ENCODE data around the gene SEZ6L2.

The SEZ6L2 gene

DNA sequence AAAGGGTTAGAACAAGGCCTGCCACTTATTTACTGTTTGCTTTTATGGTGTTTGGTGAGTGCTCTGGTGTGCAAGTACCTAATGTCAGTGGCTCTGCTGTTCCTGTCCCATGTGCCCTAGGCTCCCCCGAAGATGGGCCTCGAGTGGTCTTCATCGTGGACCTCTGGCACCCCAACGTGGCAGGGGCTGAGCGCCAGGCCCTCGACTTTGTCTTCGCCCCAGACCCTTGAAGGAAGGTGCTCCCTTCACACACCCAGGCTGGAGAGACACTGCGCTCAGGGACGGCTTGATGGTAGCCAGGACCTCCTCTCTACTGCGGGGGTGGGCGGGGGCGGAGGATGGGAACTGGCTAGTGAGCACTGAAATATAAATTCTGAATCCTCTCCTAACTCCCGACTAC is 6.3 kb upstream of the SEZ6L2 start:
- CTCF ChIA-PET: no interaction called here
- Histone ChIP-seq H3K9me3 (ENCODE audit: control insufficient read depth, insufficient read depth, low read depth, low read length) (no peaks in the 10 kb centered on the region), H3K4me1 (ENCODE audit: control insufficient read depth, insufficient read depth, low read length) (no peaks in the 10 kb centered on the region), H3K4me3 (ENCODE audit: low read depth, low read length) (no peak overlapping the region), H3K36me3 (ENCODE audit: control insufficient read depth in 2 of 2, insufficient read depth in 1 of 2, low read length in 2 of 2) (peaks cover 0 to 1% of the 10 kb centered on the region in 2 experiments; a peak in 2 of 3 replicates), H3K27ac (ENCODE audit: extremely low read depth, low read depth, low read length) (no peak overlapping the region)
- TF ChIP-seq, protein P1, sequence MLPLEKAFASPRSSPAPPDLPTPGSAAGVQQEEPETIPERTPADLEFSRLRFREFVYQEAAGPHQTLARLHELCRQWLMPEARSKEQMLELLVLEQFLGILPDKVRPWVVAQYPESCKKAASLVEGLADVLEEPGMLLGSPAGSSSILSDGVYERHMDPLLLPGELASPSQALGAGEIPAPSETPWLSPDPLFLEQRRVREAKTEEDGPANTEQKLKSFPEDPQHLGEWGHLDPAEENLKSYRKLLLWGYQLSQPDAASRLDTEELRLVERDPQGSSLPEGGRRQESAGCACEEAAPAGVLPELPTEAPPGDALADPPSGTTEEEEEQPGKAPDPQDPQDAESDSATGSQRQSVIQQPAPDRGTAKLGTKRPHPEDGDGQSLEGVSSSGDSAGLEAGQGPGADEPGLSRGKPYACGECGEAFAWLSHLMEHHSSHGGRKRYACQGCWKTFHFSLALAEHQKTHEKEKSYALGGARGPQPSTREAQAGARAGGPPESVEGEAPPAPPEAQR (tag by site-specific recombination; IDR thresholded peaks at IDR 0.05): no peak
- TF ChIP-seq, protein P2, sequence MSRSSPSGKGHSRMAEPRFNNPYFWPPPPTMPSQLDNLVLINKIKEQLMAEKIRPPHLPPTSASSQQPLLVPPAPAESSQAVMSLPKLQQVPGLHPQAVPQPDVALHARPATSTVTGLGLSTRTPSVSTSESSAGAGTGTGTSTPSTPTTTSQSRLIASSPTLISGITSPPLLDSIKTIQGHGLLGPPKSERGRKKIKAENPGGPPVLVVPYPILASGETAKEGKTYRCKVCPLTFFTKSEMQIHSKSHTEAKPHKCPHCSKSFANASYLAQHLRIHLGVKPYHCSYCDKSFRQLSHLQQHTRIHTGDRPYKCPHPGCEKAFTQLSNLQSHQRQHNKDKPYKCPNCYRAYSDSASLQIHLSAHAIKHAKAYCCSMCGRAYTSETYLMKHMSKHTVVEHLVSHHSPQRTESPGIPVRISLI (tag by site-specific recombination; IDR thresholded peaks at IDR 0.05): no peak
- TF ChIP-seq OSR2 (tag by site-specific recombination; IDR thresholded peaks at IDR 0.05): no peak
- TF ChIP-seq ZNF658 (tag by site-specific recombination; IDR thresholded peaks at IDR 0.05): no peak
- no peak for TF ChIP-seq GLI4 (tag by site-specific recombination; IDR thresholded peaks at IDR 0.05)
- TF ChIP-seq ZNF16 (tag by site-specific recombination; IDR thresholded peaks at IDR 0.05; ENCODE audit: low read depth): no peak
- TF ChIP-seq ZNF416 (tag by site-specific recombination; IDR thresholded peaks at IDR 0.05): no peak
- no peak for TF ChIP-seq ZNF548 (tag by site-specific recombination; IDR thresholded peaks at IDR 0.05)
- no peak for TF ChIP-seq ZNF768 (tag by site-specific recombination; IDR thresholded peaks at IDR 0.05)
- TF ChIP-seq IKZF3 (tag by site-specific recombination; IDR thresholded peaks at IDR 0.05): no peak
- no peak for TF ChIP-seq ZNF670 (tag by site-specific recombination; IDR thresholded peaks at IDR 0.05; ENCODE audit: low read depth)
- no peak for TF ChIP-seq ZNF639 (tag by site-specific recombination; IDR thresholded peaks at IDR 0.05)
- no peak for TF ChIP-seq BCL6B (tag by site-specific recombination; IDR thresholded peaks at IDR 0.05)
- TF ChIP-seq, protein P3, sequence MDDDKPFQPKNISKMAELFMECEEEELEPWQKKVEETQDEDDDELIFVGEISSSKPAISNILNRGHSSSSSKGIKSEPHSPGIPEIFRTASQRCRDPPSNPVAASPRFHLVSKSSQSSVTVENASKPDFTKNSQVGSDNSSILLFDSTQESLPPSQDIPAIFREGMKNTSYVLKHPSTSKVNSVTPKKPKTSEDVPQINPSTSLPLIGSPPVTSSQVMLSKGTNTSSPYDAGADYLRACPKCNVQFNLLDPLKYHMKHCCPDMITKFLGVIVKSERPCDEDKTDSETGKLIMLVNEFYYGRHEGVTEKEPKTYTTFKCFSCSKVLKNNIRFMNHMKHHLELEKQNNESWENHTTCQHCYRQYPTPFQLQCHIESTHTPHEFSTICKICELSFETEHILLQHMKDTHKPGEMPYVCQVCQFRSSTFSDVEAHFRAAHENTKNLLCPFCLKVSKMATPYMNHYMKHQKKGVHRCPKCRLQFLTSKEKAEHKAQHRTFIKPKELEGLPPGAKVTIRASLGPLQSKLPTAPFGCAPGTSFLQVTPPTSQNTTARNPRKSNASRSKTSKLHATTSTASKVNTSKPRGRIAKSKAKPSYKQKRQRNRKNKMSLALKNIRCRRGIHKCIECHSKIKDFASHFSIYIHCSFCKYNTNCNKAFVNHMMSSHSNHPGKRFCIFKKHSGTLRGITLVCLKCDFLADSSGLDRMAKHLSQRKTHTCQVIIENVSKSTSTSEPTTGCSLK (tag by site-specific recombination; IDR thresholded peaks at IDR 0.05): no peak
- no peak for TF ChIP-seq ZNF777 (tag by site-specific recombination; IDR thresholded peaks at IDR 0.05; ENCODE audit: borderline replicate concordance)
- no peak for TF ChIP-seq ZNF514 (tag by site-specific recombination; IDR thresholded peaks at IDR 0.05)
- TF ChIP-seq ZNF510 (tag by site-specific recombination; IDR thresholded peaks at IDR 0.05; ENCODE audit: insufficient replicate concordance): no peak
- TF ChIP-seq SP7 (tag by site-specific recombination; IDR thresholded peaks at IDR 0.05): no peak
- TF ChIP-seq ZBTB10 (tag by site-specific recombination; IDR thresholded peaks at IDR 0.05): no peak
- TF ChIP-seq ZBTB11 (tag by site-specific recombination; conservative IDR thresholded peaks at IDR 0.05; ENCODE audit: low read depth): no peak
- POLR2A ChIA-PET: no interaction called here
